ENCODE measurements around the gene TPM1. TPM values are rescaled to one million over a fixed set of nuclear protein-coding genes. Genes with fewer than 3 reads are reported as not detected.

The TPM1 gene
- total and polyA plus RNA-seq, 2 of the 4 experiments (the other 2 are of a cell fraction), result 661 to 1,623 TPM

DNA sequence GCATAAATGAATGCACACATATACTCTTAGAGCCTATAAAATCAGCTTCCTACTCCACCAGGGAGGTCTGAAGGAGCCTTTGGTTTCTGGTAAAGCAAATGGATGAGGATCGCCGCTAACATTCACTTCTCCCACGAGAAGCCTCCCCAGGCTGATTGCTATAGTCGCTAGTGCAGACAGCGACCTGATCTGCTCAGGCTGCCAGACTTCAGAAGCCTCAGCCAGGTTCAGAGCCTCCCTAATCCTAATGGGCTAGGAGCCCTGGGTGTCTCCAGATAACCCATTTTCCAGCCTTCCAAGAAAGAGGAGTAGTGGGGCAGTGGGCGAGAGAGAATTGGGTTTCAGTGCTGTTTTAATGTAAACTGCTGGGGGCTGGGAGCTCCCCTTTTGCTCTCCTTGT lies 35.4 kb downstream of the TPM1 start:
- Histone ChIP-seq H4K8ac (ENCODE audit: low read depth in 2 of 2, low read length in 2 of 2) (no peak overlapping the region), H3K14ac (replicated peaks; ENCODE audit: low read depth, low read length) (no peak overlapping the region), H2BK120ac (ENCODE audit: low read depth, low read length) (peak overlapping the region; percentile 37), H2BK15ac (ENCODE audit: low read depth, low read length) (no peak overlapping the region), H3K79me1 (ENCODE audit: low read depth in 1 of 2, low read length in 2 of 2) (no peaks in the 10 kb centered on the region), H4K5ac (ENCODE audit: low read depth, low read length) (no peak overlapping the region), H3K9me3 (ENCODE audit: control insufficient read depth, insufficient read depth, low read length) (no peaks in the 10 kb centered on the region), H2BK20ac (ENCODE audit: low read depth, low read length) (no peak overlapping the region), H3K27me3 (ENCODE audit: control insufficient read depth, insufficient read depth, low read length) (no peaks in the 10 kb centered on the region), H3K9me1 (ENCODE audit: insufficient read depth, low read length) (peaks cover 17% of the 10 kb centered on the region), H3K36me3 (ENCODE audit: control insufficient read depth, insufficient read depth, low read length) (no peaks in the 10 kb centered on the region), H3K18ac (ENCODE audit: low read depth, low read length) (no peak overlapping the region), H3K4ac (ENCODE audit: low read depth, low read length) (0 out of 2 replicates have a peak overlapping the region, but pooled peaks have one; percentile 20), H4K20me1 (ENCODE audit: insufficient read depth, low read length) (peaks cover 14% of the 10 kb centered on the region), H3K4me1 (ENCODE audit: control insufficient read depth, insufficient read depth, low read length) (peaks cover 24% of the 10 kb centered on the region), H3K27ac (ENCODE audit: insufficient read depth, low read length) (no peak overlapping the region), H2AK9ac (replicated peaks; ENCODE audit: low read depth, low read length, poor library complexity) (no peak overlapping the region), H4K91ac (ENCODE audit: insufficient read depth, low read depth, low read length) (no peak overlapping the region), H3K9ac (ENCODE audit: low read depth, low read length) (no peak overlapping the region), H3K4me2 (ENCODE audit: low read depth, low read length) (no peak overlapping the region), H2BK5ac (ENCODE audit: low read depth, low read length, poor library complexity, severe bottlenecking) (no peak overlapping the region), H3K56ac (ENCODE audit: extremely low read depth, insufficient read depth, low read length) (no peak overlapping the region), H2AK5ac (ENCODE audit: low read depth, low read length) (no peak overlapping the region), H3K4me3 (ENCODE audit: insufficient read depth, low read depth, low read length) (no peak overlapping the region), H3K23ac (ENCODE audit: low read depth, low read length) (0 out of 2 replicates have a peak overlapping the region, but pooled peaks have one; percentile 3), H2AFZ (replicated peaks; ENCODE audit: low read length, poor library complexity) (no peak overlapping the region)
- WGBS, 2 experiments (ENCODE audit: extremely low coverage in 2 of 2, insufficient read length in 1 of 2), result no CpG with 5 or more reads among the region's 6 CpGs
- no TSS peak for BruUV-seq (replicated peaks)
- intact Hi-C loops (cut with micrococcal nuclease) (no loop called here), in situ Hi-C loops (cut with MboI; ENCODE audit: low sequenced_read_pairs) (no loop called here), dilution Hi-C loops (cut with HindIII; ENCODE audit: low sequenced_read_pairs, unreplicated experiment) (no loop called here)
- ChIA-PET CTCF (no interaction called here), POLR2A (ENCODE audit: unreplicated experiment) (no interaction called here)
- DNase-seq (no peak), ATAC-seq (ENCODE audit: low read depth) (no peak)
- TF ChIP-seq NFE2L2 (IDR thresholded peaks at IDR 0.05; ENCODE audit: low read depth, low read length) (no peak), CHD1 (IDR thresholded peaks at IDR 0.05; ENCODE audit: low read depth, low read length) (no peak), USF2 (IDR thresholded peaks at IDR 0.05; ENCODE audit: low read depth, low read length) (no peak), RFX5 (IDR thresholded peaks at IDR 0.05; ENCODE audit: low read depth, low read length) (no peak)
